Sciatic nerve (tissue), 2 donors: ENCODE data around the gene SEMA5A. TPM values are rescaled to one million over a fixed set of nuclear protein-coding genes. Genes with fewer than 3 reads are reported as not detected.
"Not testable (repeated sequence)": the region's sequence is repeated elsewhere in the genome, so short reads cannot be mapped to it uniquely, and the experiment has no call there.

Experiments used
- ATAC-seq: fragments of 200-7000 bp; cut with Tn5 transposase; one replicate; pipeline ENCODE4 v1.9.1; 2020; ENCODE audit warnings: mild to moderate bottlenecking, moderate library complexity
- DNase-seq: peaks from one replicate; pipeline ENCODE4 v3.0.0-alpha.2; 2020; ENCODE audit warnings: low spot score
- intact Hi-C: fragments of 100-400 bp; cut with DNase I; formaldehyde crosslinking; loops from one replicate; pipeline ENCODE4 v1.14.2; 2022
- total RNA-seq: library from RNA; stranded (reverse); fragmentation: NEBNext Ultra II Directional; extraction: Animal tissue kit (Norgen Biotek cat#: 25700); gene quantifications from one replicate; pipeline ENCODE4 v1.2.1, GENCODE V29; 2021
- donor health status: DM: no; HTN: no; CAD: no.
- donor health status: DM: no; HTN: no; CAD: no.

Gene SEMA5A
- total RNA-seq, 1 donor from 2014 or later: 109 TPM

- intact Hi-C loops: no loop called here
- no peak for ATAC-seq
Observed at GRCh38 chr5:9425710-9426109, 120.2 kb downstream of the SEMA5A start.

GRCh38 chr5:9423571-9423970 is 122.3 kb downstream of the SEMA5A start:
- no peak for ATAC-seq
- intact Hi-C loops: no loop called here

More at GRCh38 chr5:9425710-9426109, 120.2 kb downstream of the SEMA5A start:
- no peak for DNase-seq

GRCh38 chr5:9421884-9422283 is 124.0 kb downstream of the SEMA5A start:
- intact Hi-C loops: no loop called here
- DNase-seq (no peak), ATAC-seq (no peak)

More at GRCh38 chr5:9423571-9423970, 122.3 kb downstream of the SEMA5A start:
- no peak for DNase-seq

GRCh38 chr5:9419794-9420193 is 126.1 kb downstream of the SEMA5A start:
- DNase-seq (no peak), ATAC-seq (peak; percentile 84)
- intact Hi-C loops: no loop called here

- no peak for ATAC-seq
- no peak for DNase-seq
- intact Hi-C loops: no loop called here
Observed at GRCh38 chr5:9415566-9415965, 130.3 kb downstream of the SEMA5A start.

- DNase-seq (no peak), ATAC-seq (no peak)
- intact Hi-C loops: no loop called here
Observed at GRCh38 chr5:9415091-9415490, 130.8 kb downstream of the SEMA5A start.

- ATAC-seq (no peak), DNase-seq (no peak)
- intact Hi-C loops: no loop called here
Observed at GRCh38 chr5:9411142-9411541, 134.7 kb downstream of the SEMA5A start.

GRCh38 chr5:9409413-9409960 is 136.4 kb downstream of the SEMA5A start:
- DNase-seq (no peak), ATAC-seq (no peak)
- intact Hi-C loops: no loop called here

- DNase-seq (no peak), ATAC-seq (no peak)
- intact Hi-C loops: no loop called here
Observed at GRCh38 chr5:9408964-9409363, 136.9 kb downstream of the SEMA5A start.

GRCh38 chr5:9405196-9405754 is 140.6 kb downstream of the SEMA5A start:
- DNase-seq: no peak
- no peak for ATAC-seq
- intact Hi-C loops: no loop called here

GRCh38 chr5:9401786-9402472 is 143.9 kb downstream of the SEMA5A start:
- ATAC-seq: no peak
- intact Hi-C loops: no loop called here
- no peak for DNase-seq

- intact Hi-C loops, ATAC-seq, DNase-seq: not testable (repeated sequence)
Observed at GRCh38 chr5:9399783-9400182, 146.1 kb downstream of the SEMA5A start.

GRCh38 chr5:9399094-9399493 is 146.8 kb downstream of the SEMA5A start:
- DNase-seq (no peak), ATAC-seq (no peak)
- intact Hi-C loops: no loop called here

GRCh38 chr5:9398227-9398626 is 147.6 kb downstream of the SEMA5A start:
- ATAC-seq (no peak), DNase-seq (no peak)
- intact Hi-C loops: no loop called here

- ATAC-seq (no peak), DNase-seq (no peak)
- intact Hi-C loops: no loop called here
Observed at GRCh38 chr5:9396285-9396770, 149.5 kb downstream of the SEMA5A start.

GRCh38 chr5:9395706-9396105 is 150.2 kb downstream of the SEMA5A start:
- intact Hi-C loops: no loop called here
- no peak for DNase-seq
- ATAC-seq: no peak

- intact Hi-C loops: no loop called here
- ATAC-seq (no peak), DNase-seq (no peak)
Observed at GRCh38 chr5:9394221-9394620, 151.7 kb downstream of the SEMA5A start.

GRCh38 chr5:9392625-9393024 is 153.2 kb downstream of the SEMA5A start:
- DNase-seq: no peak
- intact Hi-C loops: no loop called here
- no peak for ATAC-seq

- intact Hi-C loops: no loop called here
- no peak for ATAC-seq
Observed at GRCh38 chr5:9391080-9391479, 154.8 kb downstream of the SEMA5A start.

GRCh38 chr5:9390113-9390512 is 155.8 kb downstream of the SEMA5A start:
- no peak for ATAC-seq
- no peak for DNase-seq
- intact Hi-C loops: no loop called here

More at GRCh38 chr5:9391080-9391479, 154.8 kb downstream of the SEMA5A start:
- DNase-seq: no peak
